Bronchial epithelial cell (primary cell): ENCODE results near the gene PCP4L1. TPM values are rescaled to one million over a fixed set of nuclear protein-coding genes. Genes with fewer than 3 reads are reported as not detected.

Source experiments
- DNase-seq: peaks from one replicate; pipeline ENCODE4 v3.0.0-alpha.2; 2010; ENCODE audit warnings: low read depth
- FAIRE-seq: peaks from 2 replicates; lab custom pipeline; 2011; peaks lifted over from hg19 to GRCh38; lab: Jason Lieb, UNC
- H3K27me3 ChIP-seq: 2 replicates; pipeline ENCODE4 v1.5.1; 2011; ENCODE audit warnings: low read length; ENCODE audit not compliant: control insufficient read depth, insufficient read depth
- H3K36me3 ChIP-seq: 2 replicates; pipeline ENCODE4 v1.5.1; 2011; ENCODE audit warnings: low read length; ENCODE audit not compliant: control insufficient read depth, insufficient read depth
- H3K4me3 ChIP-seq: 2 replicates; pipeline ENCODE4 v1.5.1; 2011; ENCODE audit warnings: mild to moderate bottlenecking, low read depth, low read length, control low read depth
- total RNA-seq: library from RNA; depleted of rRNA; stranded (reverse); fragments of >200 nt; gene quantifications from 2 replicates; pipeline ENCODE4 v1.2.1, GENCODE V29; 2014
- TF ChIP-seq, protein P1 (sequence below): IDR thresholded peaks from 2 replicates; pipeline ENCODE4 v1.5.1; 2011; ENCODE audit warnings: mild to moderate bottlenecking, moderate library complexity, low read length, control low read depth, inconsistent platforms; ENCODE audit not compliant: insufficient read depth, severe bottlenecking

The PCP4L1 gene
- total RNA-seq, 1 donor from 2014 or later, result 0.26 TPM

DNA sequence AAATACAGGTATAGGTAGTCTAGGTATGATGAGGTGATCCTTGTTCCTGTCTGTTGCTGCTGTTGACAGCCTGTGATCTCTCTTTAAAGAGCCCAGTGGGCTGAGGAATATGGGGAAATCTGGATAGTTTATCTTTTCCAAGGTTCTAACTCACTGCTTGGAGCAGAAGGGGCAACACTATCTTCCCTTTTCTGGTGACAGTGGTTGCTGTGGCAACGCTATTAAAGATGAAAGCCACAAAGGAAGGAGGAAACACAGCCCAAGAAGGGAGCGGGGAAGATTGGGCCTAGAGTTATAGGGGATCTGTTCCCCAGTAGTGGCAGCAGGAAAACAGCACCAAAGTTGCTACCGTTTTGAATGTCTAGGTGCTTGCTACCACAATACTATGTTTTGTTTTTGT, 8.8 kb downstream of the PCP4L1 start:
- Histone ChIP-seq H3K27me3 (no peaks in the 10 kb centered on the region), H3K36me3 (no peaks in the 10 kb centered on the region), H3K4me3 (no peak overlapping the region)
- FAIRE-seq (no peak), DNase-seq (no peak)
- TF ChIP-seq, protein P1, sequence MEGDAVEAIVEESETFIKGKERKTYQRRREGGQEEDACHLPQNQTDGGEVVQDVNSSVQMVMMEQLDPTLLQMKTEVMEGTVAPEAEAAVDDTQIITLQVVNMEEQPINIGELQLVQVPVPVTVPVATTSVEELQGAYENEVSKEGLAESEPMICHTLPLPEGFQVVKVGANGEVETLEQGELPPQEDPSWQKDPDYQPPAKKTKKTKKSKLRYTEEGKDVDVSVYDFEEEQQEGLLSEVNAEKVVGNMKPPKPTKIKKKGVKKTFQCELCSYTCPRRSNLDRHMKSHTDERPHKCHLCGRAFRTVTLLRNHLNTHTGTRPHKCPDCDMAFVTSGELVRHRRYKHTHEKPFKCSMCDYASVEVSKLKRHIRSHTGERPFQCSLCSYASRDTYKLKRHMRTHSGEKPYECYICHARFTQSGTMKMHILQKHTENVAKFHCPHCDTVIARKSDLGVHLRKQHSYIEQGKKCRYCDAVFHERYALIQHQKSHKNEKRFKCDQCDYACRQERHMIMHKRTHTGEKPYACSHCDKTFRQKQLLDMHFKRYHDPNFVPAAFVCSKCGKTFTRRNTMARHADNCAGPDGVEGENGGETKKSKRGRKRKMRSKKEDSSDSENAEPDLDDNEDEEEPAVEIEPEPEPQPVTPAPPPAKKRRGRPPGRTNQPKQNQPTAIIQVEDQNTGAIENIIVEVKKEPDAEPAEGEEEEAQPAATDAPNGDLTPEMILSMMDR, result no peak

DNA sequence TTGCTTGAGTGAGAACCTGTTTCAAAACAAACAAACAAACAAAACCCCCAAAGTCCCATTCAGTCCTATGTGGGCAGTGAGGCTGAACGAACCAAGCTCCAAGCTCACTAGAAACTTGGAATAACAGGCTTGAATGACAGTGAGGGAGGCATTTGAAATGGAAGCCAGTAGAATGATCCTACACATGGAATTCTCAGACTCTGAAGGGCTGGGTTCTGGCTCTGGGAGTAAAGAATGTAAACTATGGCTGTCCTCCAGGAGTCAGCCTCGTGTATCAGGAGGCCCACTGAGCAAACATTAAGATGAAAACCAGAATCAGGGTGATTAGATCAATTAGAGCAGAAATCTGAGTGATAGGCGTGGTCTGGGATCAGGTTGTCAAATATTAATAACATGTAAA, 14.9 kb downstream of the PCP4L1 start:
- H3K36me3 ChIP-seq, result no peaks in the 10 kb centered on the region
- TF ChIP-seq, protein P1, result no peak
- DNase-seq, result no peak
- FAIRE-seq, result no peak
- H3K4me3 ChIP-seq, result no peak overlapping the region
- H3K27me3 ChIP-seq, result no peaks in the 10 kb centered on the region

DNA sequence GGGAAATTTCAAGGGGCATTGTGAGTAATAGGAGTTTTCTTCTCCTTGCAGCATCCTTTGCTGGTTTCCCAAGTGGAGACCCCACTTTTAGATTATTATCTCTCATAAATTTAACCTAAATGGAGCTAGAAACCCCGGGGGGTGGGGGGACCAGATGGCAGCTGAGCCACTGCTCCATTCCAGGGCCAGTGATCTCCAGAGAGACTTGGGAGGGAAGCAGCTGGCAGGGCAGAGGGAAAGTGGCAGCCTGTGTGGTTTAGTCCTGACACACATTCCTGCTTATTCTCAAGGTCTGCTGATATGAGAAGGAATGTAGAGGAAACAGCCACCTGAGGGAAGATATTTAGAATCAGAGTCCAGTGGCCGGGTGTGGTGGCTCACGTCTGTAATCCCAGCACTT, 16.3 kb downstream of the PCP4L1 start:
- H3K36me3 ChIP-seq, result no peaks in the 10 kb centered on the region
- no peak overlapping the region for H3K4me3 ChIP-seq
- FAIRE-seq, result no peak
- no peak for DNase-seq
- TF ChIP-seq, protein P1, result no peak
- H3K27me3 ChIP-seq, result no peaks in the 10 kb centered on the region

DNA sequence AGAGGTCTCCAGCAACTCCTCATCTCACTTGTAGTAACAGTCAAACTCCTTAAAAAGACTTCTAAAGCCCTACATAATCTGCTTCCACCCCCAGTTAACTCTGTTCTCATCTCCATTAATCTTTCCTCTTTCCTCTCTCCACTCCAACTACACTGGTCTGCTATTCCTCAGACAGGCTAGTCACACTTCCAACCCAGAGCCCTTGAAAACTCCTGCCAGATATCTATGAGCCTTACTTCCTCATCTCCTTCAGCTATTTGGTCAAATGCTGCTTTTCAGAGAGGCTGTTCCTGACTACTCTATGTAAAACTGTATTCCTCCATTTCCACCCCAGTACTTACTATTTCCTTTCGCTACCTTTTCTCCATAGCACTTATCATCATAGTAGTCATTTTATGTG, 24.4 kb downstream of the PCP4L1 start:
- H3K27me3 ChIP-seq, result peaks cover 1% of the 10 kb centered on the region
- FAIRE-seq, result no peak
- H3K36me3 ChIP-seq, result no peaks in the 10 kb centered on the region

DNA sequence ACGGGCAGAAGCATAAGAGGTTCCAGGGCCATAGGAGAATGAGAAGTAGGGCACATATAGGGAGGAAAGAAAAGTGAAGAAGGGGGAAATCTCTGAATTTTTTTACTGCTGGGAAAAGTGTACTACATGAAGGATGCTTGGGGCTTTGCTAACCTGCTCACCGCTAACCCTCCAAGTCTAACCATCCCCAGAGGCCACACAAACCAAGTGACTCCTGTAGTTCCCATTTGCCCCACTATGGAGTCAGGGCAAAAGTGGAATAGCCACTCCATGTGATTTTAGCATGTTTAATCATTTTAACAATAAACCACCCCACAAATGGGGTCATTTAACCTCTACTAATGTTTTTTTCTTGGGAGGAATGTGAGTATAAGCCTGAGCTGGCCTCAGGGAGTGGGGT, 26.6 kb downstream of the PCP4L1 start:
- TF ChIP-seq, protein P1, result no peak
- Histone ChIP-seq H3K36me3 (no peaks in the 10 kb centered on the region), H3K27me3 (peaks cover 1% of the 10 kb centered on the region), H3K4me3 (no peak overlapping the region)
- no peak for DNase-seq
- FAIRE-seq, result no peak

More for the DNA sequence above, 24.4 kb downstream of the PCP4L1 start:
- DNase-seq, result no peak
- TF ChIP-seq, protein P1, result no peak
- H3K4me3 ChIP-seq, result no peak overlapping the region

DNA sequence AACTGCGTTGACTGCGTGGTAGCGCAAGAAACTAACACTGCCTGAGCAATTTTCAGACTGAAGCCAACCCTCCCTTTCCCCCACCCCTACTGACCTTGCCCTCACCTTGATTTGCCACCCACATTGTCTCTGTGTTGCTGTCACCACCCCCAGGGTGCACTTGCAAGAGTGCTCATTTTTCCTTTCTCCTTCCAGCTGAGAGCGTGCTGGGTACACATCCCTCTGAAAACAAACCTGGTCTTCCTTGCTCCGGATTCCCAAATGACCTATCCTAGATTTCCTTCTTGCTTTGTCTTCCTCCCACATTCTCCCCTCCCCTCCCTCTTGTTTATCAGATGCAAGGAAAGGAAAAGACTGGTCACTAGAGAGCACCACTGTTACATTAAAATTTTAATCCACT, 27.0 kb downstream of the PCP4L1 start:
- H3K27me3 ChIP-seq, result peaks cover 1% of the 10 kb centered on the region
- no peaks in the 10 kb centered on the region for H3K36me3 ChIP-seq
- H3K4me3 ChIP-seq, result no peak overlapping the region
- no peak for DNase-seq
- TF ChIP-seq, protein P1, result no peak
- FAIRE-seq, result no peak
